ENCODE results near the gene ME1. TPM values are rescaled to one million over a fixed set of nuclear protein-coding genes. Genes with fewer than 3 reads are reported as not detected.
"Not testable (repeated sequence)": the region's sequence is repeated elsewhere in the genome, so short reads cannot be mapped to it uniquely, and the experiment has no call there.

ME1 gene
- polyA plus RNA-seq, 4 donors = 2.1 to 2.8 (median 2.4) TPM

- DNase-seq (ENCODE audit: low read depth in 4 of 4, low spot score in 2 of 4) = no peak
Observed at GRCh38 chr6:83198486-83199172, 232.2 kb downstream of the ME1 start.

DNA sequence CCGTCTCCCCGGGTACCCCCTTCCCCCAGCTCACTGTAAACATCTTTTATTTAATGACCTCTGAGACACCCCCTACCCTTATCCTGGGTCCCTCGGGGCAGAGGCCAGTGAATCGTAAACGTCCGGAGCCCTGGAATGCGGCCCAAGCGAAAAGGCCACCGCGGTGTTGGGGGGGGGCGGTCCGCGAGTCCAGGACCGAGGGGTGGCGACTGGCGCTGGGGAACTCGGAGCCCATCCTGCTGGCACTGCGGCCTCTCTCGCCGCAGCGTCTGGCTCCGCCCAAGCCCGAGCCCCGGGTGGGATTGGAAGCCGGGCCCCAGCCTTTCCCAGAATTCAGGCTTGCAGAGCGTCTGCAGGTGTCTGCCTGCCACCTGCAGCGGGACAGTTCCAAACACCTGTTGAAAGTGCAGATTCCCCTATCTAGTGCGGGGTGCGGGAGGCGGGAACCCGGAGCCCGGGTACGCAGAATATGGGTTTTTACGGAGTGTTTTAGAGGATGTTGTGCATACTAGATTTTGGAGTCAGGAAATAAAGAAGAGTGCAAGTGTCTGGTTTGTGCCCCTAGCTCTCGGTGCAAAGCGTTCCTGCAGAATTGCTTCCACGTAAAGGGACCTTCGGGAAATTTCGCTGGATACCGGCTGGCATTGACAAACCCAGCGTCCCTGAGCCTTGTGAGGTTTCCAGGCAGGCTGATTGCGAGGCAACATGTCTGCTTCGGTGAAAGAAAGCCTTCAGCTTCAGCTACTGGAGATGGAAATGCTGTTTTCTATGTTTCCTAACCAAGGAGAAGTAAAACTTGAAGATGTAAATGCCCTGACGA lies 236.9 kb downstream of the ME1 start:
- DNase-seq (ENCODE audit: low read depth in 4 of 4, low spot score in 2 of 4) = peak in 1 of 4 donors; percentile 21

- DNase-seq (ENCODE audit: low read depth in 4 of 4, low spot score in 2 of 4) = peak; percentile 72 to 81 (median 75)
Observed at GRCh38 chr6:83192871-83193746, 237.7 kb downstream of the ME1 start, which contains the start of the genes PGM3 and RWDD2A. Gene PGM3 (minus strand): TSS chr6:83193265. CDS start chr6:83191012, 2,253 bp downstream. Gene RWDD2A (plus strand): TSS chr6:83193357. CDS start chr6:83194452, 1,095 bp downstream.

DNA sequence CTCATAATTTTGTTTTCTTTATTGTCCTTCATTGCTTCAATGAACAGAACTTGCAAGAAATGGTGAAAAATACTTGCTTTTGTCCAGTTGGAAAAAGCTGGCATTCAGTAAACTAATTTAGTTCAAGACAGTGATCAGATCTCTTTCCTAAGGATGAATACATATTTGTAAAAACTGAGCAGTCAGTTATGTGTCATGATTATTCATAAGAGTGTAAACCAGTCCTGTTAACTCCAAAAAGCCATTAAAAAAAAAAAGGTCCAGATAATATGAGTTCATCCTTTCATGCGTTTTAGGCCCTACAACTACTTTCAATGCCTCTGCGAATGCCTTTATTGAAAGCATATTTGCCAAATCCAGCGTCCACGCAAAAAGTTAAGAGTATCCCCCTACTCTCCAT lies 238.4 kb downstream of the ME1 start:
- DNase-seq (ENCODE audit: low read depth in 4 of 4, low spot score in 2 of 4) = peak in 1 of 4 donors; percentile 10

DNA sequence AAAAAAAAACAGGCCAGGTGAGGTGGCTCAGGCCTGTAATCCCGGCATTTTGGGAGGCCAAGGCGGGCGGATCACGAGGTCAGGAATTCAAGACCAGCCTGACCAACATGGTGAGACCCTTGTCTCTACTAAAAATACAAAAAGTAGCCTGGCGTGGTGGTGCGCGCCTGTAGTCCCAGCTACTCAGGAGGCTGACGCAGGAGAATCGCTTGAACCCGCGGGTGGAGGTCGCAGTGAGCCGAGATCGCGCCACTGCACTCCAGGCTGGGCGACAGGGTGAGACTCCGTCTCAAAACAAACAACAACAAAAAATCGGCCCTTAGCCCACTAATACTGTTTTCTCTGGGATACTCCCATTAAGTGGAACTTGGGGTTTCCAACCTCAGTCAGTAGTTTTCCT lies 238.9 kb downstream of the ME1 start:
- not testable (repeated sequence) for DNase-seq (ENCODE audit: low read depth in 4 of 4, low spot score in 2 of 4)

DNA sequence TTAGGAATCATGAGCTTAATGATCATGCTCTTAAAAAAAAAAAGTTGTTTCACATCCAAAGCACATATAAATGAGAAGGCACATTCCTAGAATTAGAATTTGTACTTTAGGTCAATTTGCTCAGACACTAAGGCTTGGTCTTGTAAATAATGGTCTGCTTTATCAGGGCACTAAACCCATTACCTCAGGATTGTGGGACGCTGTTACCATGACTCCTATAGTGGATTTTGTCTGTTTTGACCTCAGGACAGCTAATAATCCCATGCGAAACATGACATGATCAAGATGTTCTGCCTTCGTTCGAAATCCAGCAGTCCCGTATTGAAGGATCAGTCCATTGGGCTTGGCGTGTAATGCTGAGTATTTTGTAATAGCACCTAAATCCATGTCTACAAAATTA lies 240.2 kb downstream of the ME1 start:
- no peak for DNase-seq (ENCODE audit: low read depth in 4 of 4, low spot score in 2 of 4)

DNA sequence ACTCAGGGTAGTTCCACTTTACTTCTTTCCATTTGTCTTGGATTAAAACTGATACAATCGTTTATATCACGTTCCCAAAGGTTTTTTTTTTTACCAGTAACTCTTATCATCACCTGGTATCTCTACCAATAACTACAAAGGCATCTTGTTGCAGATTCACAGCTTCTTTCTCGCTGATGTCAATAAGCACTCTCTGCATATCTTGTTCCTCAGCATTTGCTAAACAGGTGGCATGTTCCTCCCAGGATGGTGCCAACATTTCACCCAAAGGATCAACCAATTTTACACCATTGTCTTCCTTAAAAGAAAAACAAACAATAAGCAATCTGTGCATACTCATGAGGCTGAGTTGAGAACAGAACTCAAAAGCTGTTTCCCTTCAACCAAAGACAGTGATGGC lies 242.3 kb downstream of the ME1 start:
- DNase-seq (ENCODE audit: low read depth in 4 of 4, low spot score in 2 of 4) = no peak

DNA sequence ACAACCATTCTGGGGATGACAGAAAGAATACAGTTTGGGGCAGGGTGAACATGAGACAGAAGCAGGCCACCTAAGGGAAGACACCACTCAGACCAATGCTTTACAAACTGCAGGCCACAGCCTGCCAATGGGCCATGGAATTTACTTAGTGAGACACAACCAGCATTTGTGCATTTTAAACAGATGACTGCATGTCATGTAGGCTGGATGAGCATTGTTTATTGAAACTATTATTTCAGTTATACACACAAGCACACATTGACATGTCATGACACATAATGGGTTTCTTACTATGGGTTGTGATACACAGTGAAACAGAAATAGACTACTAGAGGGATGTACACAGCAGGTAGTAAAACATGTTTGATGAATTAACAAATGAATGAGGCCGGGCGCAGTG lies 245.8 kb downstream of the ME1 start:
- DNase-seq (ENCODE audit: low read depth in 4 of 4, low spot score in 2 of 4) = no peak

DNA sequence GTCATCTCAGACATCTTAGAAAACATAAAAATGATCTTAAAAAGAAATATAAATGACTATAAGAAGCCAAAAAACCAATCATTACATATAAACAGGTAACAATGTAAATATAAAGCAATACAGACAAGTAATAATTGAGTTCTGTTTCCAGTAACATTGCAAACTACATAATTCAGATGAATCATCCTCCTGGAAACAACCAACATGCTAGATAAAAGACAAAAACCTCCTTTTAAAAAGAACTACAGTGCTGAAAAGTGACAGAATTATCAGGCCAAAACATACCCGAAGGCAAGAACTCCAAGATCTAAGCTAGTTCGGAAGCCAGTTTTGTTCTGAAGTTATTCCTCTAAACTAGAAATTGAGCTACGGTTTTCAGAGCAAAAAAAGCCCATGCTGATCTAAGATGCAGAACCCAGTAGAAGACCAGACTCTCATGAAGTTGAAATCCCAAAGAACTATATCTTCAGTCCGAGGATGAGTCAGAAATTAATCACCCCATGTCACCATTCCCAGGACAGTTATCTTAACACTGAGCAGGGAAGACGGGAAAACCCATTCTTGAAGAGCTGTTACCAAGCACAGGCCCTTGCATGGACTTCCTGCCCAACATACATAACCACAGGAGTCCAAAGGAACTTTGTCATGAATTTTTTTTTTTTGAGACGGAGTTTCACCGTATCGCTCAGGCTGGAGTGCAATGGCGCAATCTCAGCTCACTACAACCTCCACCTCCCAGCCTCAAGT lies 247.6 kb downstream of the ME1 start:
- DNase-seq (ENCODE audit: low read depth in 4 of 4, low spot score in 2 of 4) = no peak

- no peak for DNase-seq (ENCODE audit: low read depth in 4 of 4, low spot score in 2 of 4)
Observed at GRCh38 chr6:83182114-83182513, 248.7 kb downstream of the ME1 start.

DNA sequence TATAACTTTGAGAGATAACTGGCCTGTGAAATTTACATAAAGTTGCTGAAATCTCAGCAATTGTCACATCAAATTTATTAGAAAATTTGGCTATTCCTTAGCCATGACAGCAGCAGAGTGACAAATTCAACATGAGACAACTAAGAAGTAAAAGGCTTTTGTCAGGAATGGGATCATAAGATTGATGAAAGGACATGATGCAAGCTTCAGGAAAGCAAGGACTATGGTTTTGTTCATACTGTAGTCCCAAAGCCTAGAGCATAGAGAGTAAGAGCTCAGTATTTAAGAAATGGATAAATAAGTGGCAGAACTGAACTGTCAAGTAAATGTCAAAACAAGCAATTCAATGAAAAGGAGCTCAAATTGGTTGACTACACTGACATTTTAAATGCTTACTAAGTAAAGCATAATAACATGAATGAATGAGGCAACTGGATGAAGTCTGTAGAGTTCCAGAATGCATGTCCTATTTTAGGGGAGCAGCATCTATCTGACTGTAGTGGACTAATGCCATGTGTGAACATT lies 250.4 kb downstream of the ME1 start:
- no peak for DNase-seq (ENCODE audit: low read depth in 4 of 4, low spot score in 2 of 4)

- DNase-seq (ENCODE audit: low read depth in 4 of 4, low spot score in 2 of 4) = peak in 2 of 4 donors; percentile 3 to 31
Observed at GRCh38 chr6:83176246-83176645, 254.6 kb downstream of the ME1 start.

- no peak for DNase-seq (ENCODE audit: low read depth in 4 of 4, low spot score in 2 of 4)
Observed at GRCh38 chr6:83169511-83169910, 261.3 kb downstream of the ME1 start.

GRCh38 chr6:83169106-83169505 lies 261.7 kb downstream of the ME1 start:
- no peak for DNase-seq (ENCODE audit: low read depth in 4 of 4, low spot score in 2 of 4)

DNA sequence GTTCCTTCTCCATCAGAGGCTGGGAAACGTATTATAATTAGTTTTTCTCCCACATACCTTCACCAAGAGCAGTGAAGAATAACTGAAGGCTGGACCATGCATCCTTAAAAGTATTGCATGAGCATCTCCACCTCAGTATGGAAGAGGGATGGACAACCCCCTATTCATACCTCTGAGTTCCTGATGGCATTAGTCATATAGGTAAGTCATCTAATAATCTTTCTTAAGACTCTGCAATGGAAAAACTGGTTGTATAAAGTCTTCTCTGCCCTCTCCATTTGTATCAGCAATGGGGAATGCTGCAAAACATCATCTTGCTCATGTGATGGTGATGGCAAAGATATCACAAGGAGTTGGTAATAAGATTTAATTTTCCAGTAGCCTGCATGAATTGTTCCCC lies 262.3 kb downstream of the ME1 start:
- DNase-seq (ENCODE audit: low read depth in 4 of 4, low spot score in 2 of 4) = no peak

- DNase-seq (ENCODE audit: low read depth in 4 of 4, low spot score in 2 of 4) = no peak
Observed at GRCh38 chr6:83167726-83168278, 263.0 kb downstream of the ME1 start.
